ENCODE data around the gene STRBP.

DNA sequence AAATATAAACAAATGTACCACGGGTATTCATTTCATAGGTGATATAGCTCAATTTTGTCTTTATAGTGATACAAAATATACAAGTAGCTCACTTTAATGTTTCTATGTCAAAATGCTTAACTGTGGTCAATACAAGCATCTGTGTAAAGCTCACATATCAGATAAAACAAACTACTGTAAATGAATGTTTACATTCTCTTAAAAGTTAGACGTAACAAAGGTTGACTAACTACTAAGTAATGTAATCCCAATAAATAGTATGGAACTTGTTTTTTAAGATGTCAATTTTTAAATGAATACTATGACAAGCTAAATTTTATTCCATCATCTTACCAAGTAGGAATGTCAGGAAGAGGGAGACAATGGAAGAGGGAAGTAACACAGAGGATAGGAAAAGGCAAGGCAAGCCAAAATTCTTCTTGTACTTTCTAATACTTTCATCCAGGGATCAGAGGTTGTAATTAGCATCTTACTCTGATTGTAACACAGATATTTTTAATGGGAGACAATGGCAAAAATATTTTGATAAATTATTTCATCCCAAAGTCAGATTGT lies 105.5 kb downstream of the STRBP start:
- TF ChIP-seq RAD21 (IDR thresholded peaks at IDR 0.05; ENCODE audit: low read length) = no peak
- TF ChIP-seq, protein P1, sequence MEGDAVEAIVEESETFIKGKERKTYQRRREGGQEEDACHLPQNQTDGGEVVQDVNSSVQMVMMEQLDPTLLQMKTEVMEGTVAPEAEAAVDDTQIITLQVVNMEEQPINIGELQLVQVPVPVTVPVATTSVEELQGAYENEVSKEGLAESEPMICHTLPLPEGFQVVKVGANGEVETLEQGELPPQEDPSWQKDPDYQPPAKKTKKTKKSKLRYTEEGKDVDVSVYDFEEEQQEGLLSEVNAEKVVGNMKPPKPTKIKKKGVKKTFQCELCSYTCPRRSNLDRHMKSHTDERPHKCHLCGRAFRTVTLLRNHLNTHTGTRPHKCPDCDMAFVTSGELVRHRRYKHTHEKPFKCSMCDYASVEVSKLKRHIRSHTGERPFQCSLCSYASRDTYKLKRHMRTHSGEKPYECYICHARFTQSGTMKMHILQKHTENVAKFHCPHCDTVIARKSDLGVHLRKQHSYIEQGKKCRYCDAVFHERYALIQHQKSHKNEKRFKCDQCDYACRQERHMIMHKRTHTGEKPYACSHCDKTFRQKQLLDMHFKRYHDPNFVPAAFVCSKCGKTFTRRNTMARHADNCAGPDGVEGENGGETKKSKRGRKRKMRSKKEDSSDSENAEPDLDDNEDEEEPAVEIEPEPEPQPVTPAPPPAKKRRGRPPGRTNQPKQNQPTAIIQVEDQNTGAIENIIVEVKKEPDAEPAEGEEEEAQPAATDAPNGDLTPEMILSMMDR (conservative IDR thresholded peaks at IDR 0.05; ENCODE audit: low read depth, low read length) = no peak
- no peak for TF ChIP-seq POLR2A (IDR thresholded peaks at IDR 0.05; ENCODE audit: low read depth, low read length)
- TF ChIP-seq SMC3 (IDR thresholded peaks at IDR 0.05; ENCODE audit: low read depth, low read length) = no peak
- no peak for TF ChIP-seq ELK1 (IDR thresholded peaks at IDR 0.05; ENCODE audit: borderline replicate concordance, low read depth, low read length)
- no peak for TF ChIP-seq MXI1 (IDR thresholded peaks at IDR 0.05; ENCODE audit: borderline replicate concordance, low read depth, low read length)
- no peak for TF ChIP-seq MAZ (IDR thresholded peaks at IDR 0.05; ENCODE audit: borderline replicate concordance, low read depth, low read length)

Measured in IMR-90 (cell line).